AG04449 (cell line): ENCODE results near the gene COL6A2.
A peak's percentile ranks its signal among the peaks of the same experiment; 100 is the strongest.

ENCODE experiments used
- CTCF ChIA-PET: fragments of 350-600 bp; formaldehyde crosslinking; extraction: SDS; loops from one replicate; lab custom pipeline; 2021; ENCODE audit warnings: antibody characterized with exemption; lab: Yijun Ruan, JAX
- POLR2A ChIA-PET: fragments of 400-600, 350-600 bp; formaldehyde crosslinking; extraction: SDS; loops from one replicate; lab custom pipeline; 2020; ENCODE audit warnings: antibody characterized with exemption, inconsistent platforms; lab: Yijun Ruan, JAX
- DNase-seq: peaks from one replicate; pipeline ENCODE4 v3.0.0-alpha.2; 2010; ENCODE audit warnings: low read depth, low spot score
- H3K4me3 ChIP-seq: 2 replicates; pipeline ENCODE4 v1.5.1; 2011; ENCODE audit warnings: low read depth, mild to moderate bottlenecking, control low read depth, low read length
- CTCF ChIP-seq: IDR thresholded peaks from one replicate; pipeline ENCODE4 v1.5.1; 2011; ENCODE audit warnings: mild to moderate bottlenecking, moderate library complexity, low read length, control low read depth, inconsistent platforms; ENCODE audit not compliant: insufficient read depth; ENCODE audit errors: missing control alignments

Gene COL6A2

GRCh38 chr21:46095814-46096595 is 1.9 kb upstream of the COL6A2 start:
- TF ChIP-seq CTCF = no peak
- DNase-seq = no peak
- ChIA-PET POLR2A (no interaction called here), CTCF (interaction anchor here (0.8 to 6.9 kb wide), 3 partner anchors 115 to 124 kb away, joined by 3 to 63 read pairs (median 3); partner anchors contain the start of gene COL6A1)
- no peak overlapping the region for H3K4me3 ChIP-seq

GRCh38 chr21:46096596-46097335 is 1.1 kb upstream of the COL6A2 start:
- POLR2A ChIA-PET = interaction anchor here (0.6 to 1.7 kb wide), 7 partner anchors 12 to 124 kb away, joined by 3 to 9 read pairs (median 3); no protein-coding TSS in a partner anchor
- CTCF ChIA-PET = interaction anchor here (0.8 to 6.9 kb wide), 4 partner anchors 47 to 125 kb away, joined by 3 to 63 read pairs (median 3); partner anchors contain the start of gene COL6A1
- DNase-seq = no peak
- H3K4me3 ChIP-seq = peak overlapping the region; percentile 81
- TF ChIP-seq CTCF = no peak

GRCh38 chr21:46098303-46099141 is 610 bp downstream of the COL6A2 start:
- no peak for TF ChIP-seq CTCF
- no peak for DNase-seq
- ChIA-PET POLR2A (interaction anchor here (0.7 to 3.0 kb wide), 13 partner anchors 10 to 127 kb away, joined by 3 to 26 read pairs (median 3); partner anchors contain the start of gene COL6A1), CTCF (interaction anchor here (0.8 to 6.9 kb wide), 7 partner anchors 14 to 127 kb away, joined by 3 to 63 read pairs (median 3); partner anchors contain the start of gene COL6A1)
- H3K4me3 ChIP-seq = peak overlapping the region; percentile 81

- peak overlapping the region; percentile 81 for H3K4me3 ChIP-seq
- no peak for TF ChIP-seq CTCF
- DNase-seq = no peak
- POLR2A ChIA-PET = interaction anchor here (0.7 to 3.0 kb wide), 11 partner anchors 15 to 127 kb away, joined by 3 to 26 read pairs (median 5); partner anchors contain the start of gene COL6A1
- CTCF ChIA-PET = interaction anchor here (0.8 to 6.9 kb wide), 6 partner anchors 44 to 128 kb away, joined by 3 to 63 read pairs (median 4); no protein-coding TSS in a partner anchor
These were observed 1.6 kb downstream of the COL6A2 start for GRCh38 chr21:46099476-46099875.

- no peak for DNase-seq
- peak overlapping the region; percentile 81 for H3K4me3 ChIP-seq
- ChIA-PET CTCF (interaction anchor here (1.3 to 6.9 kb wide), 4 partner anchors 43 to 128 kb away, joined by 3 to 63 read pairs (median 4); no protein-coding TSS in a partner anchor), POLR2A (interaction anchor here (0.7 to 3.0 kb wide), 6 partner anchors 17 to 128 kb away, joined by 4 to 26 read pairs (median 6); partner anchors contain the start of gene COL6A1)
- TF ChIP-seq CTCF = no peak
These were observed 2.1 kb downstream of the COL6A2 start for GRCh38 chr21:46100020-46100419.
